Measurements from ENCODE around the gene ZEB2. TPM values are rescaled to one million over a fixed set of nuclear protein-coding genes. Genes with fewer than 3 reads are reported as not detected.

Gene ZEB2
- polyA plus RNA-seq, 2 donors: 3.7 to 5.9 TPM

DNA sequence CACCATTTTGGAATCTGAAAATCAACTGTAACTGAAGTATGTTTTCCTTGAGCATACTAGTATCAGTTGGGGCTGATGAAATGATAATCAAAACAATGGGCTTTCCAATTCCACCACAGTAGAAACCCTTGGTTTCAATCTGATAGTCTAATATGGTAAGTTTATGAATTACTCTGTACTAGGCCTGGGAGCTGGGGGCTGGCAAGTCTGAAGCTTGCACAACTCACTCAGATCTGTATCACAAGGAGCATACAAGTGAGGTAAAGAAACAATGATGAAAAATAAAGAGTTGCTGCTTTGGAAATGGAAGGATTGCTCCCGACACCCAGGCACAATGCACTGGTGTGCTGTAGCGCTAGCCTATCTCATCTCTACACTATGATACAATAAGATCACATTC, 19.4 kb downstream of the ZEB2 start:
- 92 to 93% methylated on average over 2 of the region's 2 CpGs for WGBS, 2 donors
- Histone ChIP-seq H3K4me1 (ENCODE audit: control insufficient read depth in 2 of 2, insufficient read depth in 2 of 2, low read length in 1 of 2) (peaks cover 2% of the 10 kb centered on the region in 2 donors), H3K9me3 (ENCODE audit: control insufficient read depth in 2 of 2, insufficient read depth in 1 of 2, low read depth in 1 of 2, low read length in 1 of 2) (no peaks in the 10 kb centered on the region), H3K27ac (ENCODE audit: low read depth in 2 of 2, low read length in 1 of 2) (no peak overlapping the region), H3K27me3 (ENCODE audit: control insufficient read depth in 1 of 2, insufficient read depth in 2 of 2, low read length in 2 of 2) (no peaks in the 10 kb centered on the region), H3K4me3 (ENCODE audit: low read depth in 1 of 2, low read length in 2 of 2) (no peak overlapping the region), H3K36me3 (ENCODE audit: control insufficient read depth in 2 of 2, insufficient read depth in 2 of 2, low read length in 1 of 2) (no peaks in the 10 kb centered on the region)

DNA sequence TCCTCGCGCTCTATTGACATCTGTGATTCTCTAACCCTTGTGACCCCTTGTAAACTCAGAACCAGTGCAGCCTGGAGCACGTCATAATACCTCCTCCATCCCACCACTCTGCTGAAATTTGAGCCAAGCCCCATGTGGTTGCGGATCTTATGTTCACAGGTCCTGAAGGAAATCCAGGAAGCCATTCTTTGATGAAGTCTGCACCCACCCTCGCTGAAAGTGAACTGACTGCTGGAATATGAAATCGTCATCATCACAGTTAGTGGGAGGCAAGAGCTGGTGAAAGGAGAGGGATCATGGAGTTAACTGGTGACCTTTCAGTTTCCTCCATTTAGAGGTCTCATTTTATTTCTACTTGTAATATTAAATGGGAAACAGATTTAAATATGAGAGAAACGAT, 21.6 kb downstream of the ZEB2 start:
- H3K27me3 ChIP-seq (ENCODE audit: control insufficient read depth in 1 of 2, insufficient read depth in 2 of 2, low read length in 2 of 2): no peaks in the 10 kb centered on the region
- H3K9me3 ChIP-seq (ENCODE audit: control insufficient read depth in 2 of 2, insufficient read depth in 1 of 2, low read depth in 1 of 2, low read length in 1 of 2): no peaks in the 10 kb centered on the region
- no peak overlapping the region for H3K4me3 ChIP-seq (ENCODE audit: low read depth in 1 of 2, low read length in 2 of 2)
- H3K36me3 ChIP-seq (ENCODE audit: control insufficient read depth in 2 of 2, insufficient read depth in 2 of 2, low read length in 1 of 2): no peaks in the 10 kb centered on the region
- peaks cover 2% of the 10 kb centered on the region in 2 donors for H3K4me1 ChIP-seq (ENCODE audit: control insufficient read depth in 2 of 2, insufficient read depth in 2 of 2, low read length in 1 of 2)
- 81 to 82% methylated on average over 7 of the region's 7 CpGs for WGBS, 2 donors
- no peak overlapping the region for H3K27ac ChIP-seq (ENCODE audit: low read depth in 2 of 2, low read length in 1 of 2)

GRCh38 chr2:144496977-144497598, 22.8 kb downstream of the ZEB2 start:
- Histone ChIP-seq H3K27me3 (ENCODE audit: control insufficient read depth in 1 of 2, insufficient read depth in 2 of 2, low read length in 2 of 2) (no peaks in the 10 kb centered on the region), H3K9me3 (ENCODE audit: control insufficient read depth in 2 of 2, insufficient read depth in 1 of 2, low read depth in 1 of 2, low read length in 1 of 2) (no peaks in the 10 kb centered on the region), H3K4me3 (ENCODE audit: low read depth in 1 of 2, low read length in 2 of 2) (no peak overlapping the region), H3K36me3 (ENCODE audit: control insufficient read depth in 2 of 2, insufficient read depth in 2 of 2, low read length in 1 of 2) (no peaks in the 10 kb centered on the region), H3K4me1 (ENCODE audit: control insufficient read depth in 2 of 2, insufficient read depth in 2 of 2, low read length in 1 of 2) (peaks cover 0 to 2% of the 10 kb centered on the region in 2 donors), H3K27ac (ENCODE audit: low read depth in 2 of 2, low read length in 1 of 2) (no peak overlapping the region)
- WGBS, 2 donors: 91 to 98% methylated on average over 3 of the region's 3 CpGs

GRCh38 chr2:144496092-144496976, 23.6 kb downstream of the ZEB2 start:
- no peaks in the 10 kb centered on the region for H3K36me3 ChIP-seq (ENCODE audit: control insufficient read depth in 2 of 2, insufficient read depth in 2 of 2, low read length in 1 of 2)
- WGBS, 2 donors: 68 to 70% methylated on average over 10 of the region's 10 CpGs
- no peaks in the 10 kb centered on the region for H3K27me3 ChIP-seq (ENCODE audit: control insufficient read depth in 1 of 2, insufficient read depth in 2 of 2, low read length in 2 of 2)
- H3K4me3 ChIP-seq (ENCODE audit: low read depth in 1 of 2, low read length in 2 of 2): no peak overlapping the region
- peaks cover 0 to 2% of the 10 kb centered on the region in 2 donors for H3K4me1 ChIP-seq (ENCODE audit: control insufficient read depth in 2 of 2, insufficient read depth in 2 of 2, low read length in 1 of 2)
- no peak overlapping the region for H3K27ac ChIP-seq (ENCODE audit: low read depth in 2 of 2, low read length in 1 of 2)
- no peaks in the 10 kb centered on the region for H3K9me3 ChIP-seq (ENCODE audit: control insufficient read depth in 2 of 2, insufficient read depth in 1 of 2, low read depth in 1 of 2, low read length in 1 of 2)

DNA sequence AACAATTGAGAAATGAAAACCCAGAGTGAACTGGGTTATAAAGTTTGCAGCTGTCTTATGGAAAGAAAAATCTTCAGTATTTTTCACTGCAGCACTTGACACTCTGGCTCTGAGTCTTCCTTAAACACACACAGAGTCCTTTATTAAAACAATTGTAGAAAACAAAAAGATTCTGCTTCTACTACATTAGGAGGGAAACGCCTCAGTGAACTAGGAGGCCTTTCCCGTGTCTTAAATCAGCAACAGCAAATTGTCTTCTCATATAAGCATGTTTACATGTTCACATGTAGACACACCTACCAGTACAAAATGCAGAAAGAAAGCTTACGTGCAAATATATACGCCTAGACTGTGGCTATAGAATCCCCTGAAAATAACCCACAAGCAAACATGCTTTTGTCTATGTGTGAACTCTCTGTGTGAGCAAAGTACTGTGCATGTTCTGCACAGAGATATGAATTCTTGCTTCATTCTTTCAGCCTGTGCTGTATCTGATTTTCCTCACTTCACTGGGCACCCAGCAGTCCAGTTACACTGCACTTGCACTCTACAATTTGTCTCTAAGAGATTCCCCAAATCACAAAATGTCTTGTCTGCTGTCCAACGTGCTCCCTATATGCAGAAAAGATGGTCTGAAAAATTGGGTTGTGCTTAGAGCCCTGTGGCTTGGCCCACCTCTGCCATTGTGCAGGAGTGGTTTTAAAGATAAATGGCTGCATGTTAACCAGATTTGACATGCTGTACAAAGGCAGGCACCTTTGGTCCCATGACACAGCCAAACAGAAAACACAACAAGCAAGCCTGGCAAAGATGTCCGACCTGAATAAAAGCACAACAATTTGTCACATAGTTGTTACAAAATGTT, 24.5 kb downstream of the ZEB2 start:
- peaks cover 0 to 2% of the 10 kb centered on the region in 2 donors for H3K4me1 ChIP-seq (ENCODE audit: control insufficient read depth in 2 of 2, insufficient read depth in 2 of 2, low read length in 1 of 2)
- H3K4me3 ChIP-seq (ENCODE audit: low read depth in 1 of 2, low read length in 2 of 2): no peak overlapping the region
- WGBS, 2 donors: 62 to 65% methylated on average over 6 of the region's 6 CpGs
- no peak overlapping the region for H3K27ac ChIP-seq (ENCODE audit: low read depth in 2 of 2, low read length in 1 of 2)
- no peaks in the 10 kb centered on the region for H3K27me3 ChIP-seq (ENCODE audit: control insufficient read depth in 1 of 2, insufficient read depth in 2 of 2, low read length in 2 of 2)
- no peaks in the 10 kb centered on the region for H3K36me3 ChIP-seq (ENCODE audit: control insufficient read depth in 2 of 2, insufficient read depth in 2 of 2, low read length in 1 of 2)
- H3K9me3 ChIP-seq (ENCODE audit: control insufficient read depth in 2 of 2, insufficient read depth in 1 of 2, low read depth in 1 of 2, low read length in 1 of 2): no peaks in the 10 kb centered on the region

DNA sequence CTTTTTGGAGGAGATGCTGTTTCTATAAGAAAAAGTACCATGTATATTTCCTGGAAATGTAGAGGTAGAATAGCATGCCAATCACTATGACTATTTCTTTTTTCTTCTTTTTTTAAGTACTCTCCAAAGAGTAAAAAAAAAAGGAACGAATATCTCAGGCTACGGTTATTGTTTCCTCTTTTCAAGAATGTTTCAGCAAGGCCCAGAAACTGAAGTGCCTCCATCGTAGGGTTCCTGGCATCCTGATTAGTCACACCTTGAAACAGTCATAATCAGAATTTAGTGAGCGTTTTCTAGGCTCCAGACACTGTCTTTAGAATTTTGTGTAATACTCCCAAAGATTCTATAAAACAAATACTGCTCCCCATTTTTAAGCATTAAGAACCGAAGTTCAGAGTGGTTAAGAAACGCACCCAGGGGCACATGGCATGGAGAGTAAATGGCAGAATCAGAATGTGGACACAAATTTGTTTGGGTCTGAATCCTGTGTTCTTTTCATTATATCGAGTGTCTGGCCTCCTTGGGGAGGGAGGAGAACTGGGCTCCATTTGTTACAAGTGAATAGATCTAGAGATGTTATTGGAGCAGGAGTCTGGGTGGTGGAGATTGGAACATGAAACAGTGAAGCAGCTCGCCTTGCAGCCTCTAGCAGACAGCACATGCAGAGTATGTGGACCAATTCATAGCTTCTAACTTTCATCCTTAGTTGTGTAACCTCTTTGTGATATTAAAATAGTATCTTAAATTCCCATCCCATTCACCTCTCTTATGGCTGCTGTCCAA, 26.7 kb downstream of the ZEB2 start:
- H3K27ac ChIP-seq (ENCODE audit: low read depth in 2 of 2, low read length in 1 of 2): peak overlapping the region in 1 of 2 donors; percentile 1
- 67 to 77% methylated on average over 8 of the region's 8 CpGs for WGBS, 2 donors
- no peaks in the 10 kb centered on the region for H3K36me3 ChIP-seq (ENCODE audit: control insufficient read depth in 2 of 2, insufficient read depth in 2 of 2, low read length in 1 of 2)
- H3K27me3 ChIP-seq (ENCODE audit: control insufficient read depth in 1 of 2, insufficient read depth in 2 of 2, low read length in 2 of 2): no peaks in the 10 kb centered on the region
- H3K4me3 ChIP-seq (ENCODE audit: low read depth in 1 of 2, low read length in 2 of 2): no peak overlapping the region
- H3K4me1 ChIP-seq (ENCODE audit: control insufficient read depth in 2 of 2, insufficient read depth in 2 of 2, low read length in 1 of 2): peaks cover 0 to 2% of the 10 kb centered on the region in 2 donors
- no peaks in the 10 kb centered on the region for H3K9me3 ChIP-seq (ENCODE audit: control insufficient read depth in 2 of 2, insufficient read depth in 1 of 2, low read depth in 1 of 2, low read length in 1 of 2)

GRCh38 chr2:144490857-144491256, 29.1 kb downstream of the ZEB2 start:
- WGBS, 2 donors: 87 to 93% methylated on average over 15 of the region's 15 CpGs
- Histone ChIP-seq H3K4me3 (ENCODE audit: low read depth in 1 of 2, low read length in 2 of 2) (no peak overlapping the region), H3K27ac (ENCODE audit: low read depth in 2 of 2, low read length in 1 of 2) (no peak overlapping the region), H3K9me3 (ENCODE audit: control insufficient read depth in 2 of 2, insufficient read depth in 1 of 2, low read depth in 1 of 2, low read length in 1 of 2) (no peaks in the 10 kb centered on the region), H3K36me3 (ENCODE audit: control insufficient read depth in 2 of 2, insufficient read depth in 2 of 2, low read length in 1 of 2) (no peaks in the 10 kb centered on the region), H3K27me3 (ENCODE audit: control insufficient read depth in 1 of 2, insufficient read depth in 2 of 2, low read length in 2 of 2) (no peaks in the 10 kb centered on the region), H3K4me1 (ENCODE audit: control insufficient read depth in 2 of 2, insufficient read depth in 2 of 2, low read length in 1 of 2) (no peaks in the 10 kb centered on the region)

DNA sequence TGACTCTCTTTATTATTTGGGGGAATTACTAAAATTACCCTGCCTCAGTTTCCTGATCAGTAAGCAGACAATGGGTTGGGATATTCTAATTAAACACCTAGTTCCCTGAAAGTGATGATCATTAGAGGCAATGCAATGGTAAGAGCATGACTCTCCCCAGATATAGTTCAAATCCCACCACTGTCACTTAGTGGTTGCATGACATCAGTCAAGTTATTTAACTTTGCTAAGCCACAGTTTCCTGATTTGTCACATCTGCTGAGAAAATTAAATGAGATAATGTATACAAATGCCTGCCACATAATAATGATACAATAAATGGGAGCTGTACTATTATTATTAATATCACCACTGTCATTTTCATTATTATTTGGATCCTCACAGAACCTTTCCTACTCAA, 29.9 kb downstream of the ZEB2 start:
- no peaks in the 10 kb centered on the region for H3K36me3 ChIP-seq (ENCODE audit: control insufficient read depth in 2 of 2, insufficient read depth in 2 of 2, low read length in 1 of 2)
- H3K4me1 ChIP-seq (ENCODE audit: control insufficient read depth in 2 of 2, insufficient read depth in 2 of 2, low read length in 1 of 2): no peaks in the 10 kb centered on the region
- H3K4me3 ChIP-seq (ENCODE audit: low read depth in 1 of 2, low read length in 2 of 2): no peak overlapping the region
- no peaks in the 10 kb centered on the region for H3K27me3 ChIP-seq (ENCODE audit: control insufficient read depth in 1 of 2, insufficient read depth in 2 of 2, low read length in 2 of 2)
- no peaks in the 10 kb centered on the region for H3K9me3 ChIP-seq (ENCODE audit: control insufficient read depth in 2 of 2, insufficient read depth in 1 of 2, low read depth in 1 of 2, low read length in 1 of 2)
- H3K27ac ChIP-seq (ENCODE audit: low read depth in 2 of 2, low read length in 1 of 2): no peak overlapping the region
